Mesothelial cell of epicardium (in vitro differentiated cells): Measurements from ENCODE around the gene CAMKMT. TPM values are rescaled to one million over a fixed set of nuclear protein-coding genes. Genes with fewer than 3 reads are reported as not detected.

Experiments used
- DNase-seq, 2 experiments: peaks; one replicate each; pipeline ENCODE4 v3.0.0; 2021; ENCODE audit warnings: low spot score in 2 of 2; ENCODE audit not compliant: unreplicated experiment in 2 of 2
- H3K27ac Mint-ChIP-seq: 2 replicates; pipeline ENCODE4 v1.8.0; 2021; ENCODE audit warnings: mixed read lengths
- H3K27me3 Mint-ChIP-seq: 2 replicates; pipeline ENCODE4 v1.8.0; 2021; ENCODE audit warnings: low read depth, mixed read lengths
- H3K36me3 Mint-ChIP-seq: 2 replicates; pipeline ENCODE4 v1.8.0; 2021; ENCODE audit warnings: mixed read lengths
- H3K4me1 Mint-ChIP-seq: 2 replicates; pipeline ENCODE4 v1.8.0; 2021; ENCODE audit warnings: mixed read lengths
- H3K4me3 Mint-ChIP-seq: 2 replicates; pipeline ENCODE4 v1.8.0; 2021; ENCODE audit warnings: mild to moderate bottlenecking, moderate library complexity, mixed read lengths
- H3K9me3 Mint-ChIP-seq: 2 replicates; pipeline ENCODE4 v1.8.0; 2021; ENCODE audit warnings: mixed read lengths
- total RNA-seq: library from RNA; stranded (reverse); gene quantifications from 3 replicates; pipeline ENCODE4 v1.2.1, GENCODE V29; 2021
- TF ChIP-seq, protein P1 (sequence below): fragments of 200-600 bp; sonication (generic); IDR thresholded peaks from one replicate; pipeline ENCODE4 v1.5.0; 2021; ENCODE audit warnings: antibody characterized with exemption; ENCODE audit not compliant: unreplicated experiment

Gene CAMKMT
- total RNA-seq, 1 donor from 2014 or later = 8.3 TPM

- TF ChIP-seq, protein P1, sequence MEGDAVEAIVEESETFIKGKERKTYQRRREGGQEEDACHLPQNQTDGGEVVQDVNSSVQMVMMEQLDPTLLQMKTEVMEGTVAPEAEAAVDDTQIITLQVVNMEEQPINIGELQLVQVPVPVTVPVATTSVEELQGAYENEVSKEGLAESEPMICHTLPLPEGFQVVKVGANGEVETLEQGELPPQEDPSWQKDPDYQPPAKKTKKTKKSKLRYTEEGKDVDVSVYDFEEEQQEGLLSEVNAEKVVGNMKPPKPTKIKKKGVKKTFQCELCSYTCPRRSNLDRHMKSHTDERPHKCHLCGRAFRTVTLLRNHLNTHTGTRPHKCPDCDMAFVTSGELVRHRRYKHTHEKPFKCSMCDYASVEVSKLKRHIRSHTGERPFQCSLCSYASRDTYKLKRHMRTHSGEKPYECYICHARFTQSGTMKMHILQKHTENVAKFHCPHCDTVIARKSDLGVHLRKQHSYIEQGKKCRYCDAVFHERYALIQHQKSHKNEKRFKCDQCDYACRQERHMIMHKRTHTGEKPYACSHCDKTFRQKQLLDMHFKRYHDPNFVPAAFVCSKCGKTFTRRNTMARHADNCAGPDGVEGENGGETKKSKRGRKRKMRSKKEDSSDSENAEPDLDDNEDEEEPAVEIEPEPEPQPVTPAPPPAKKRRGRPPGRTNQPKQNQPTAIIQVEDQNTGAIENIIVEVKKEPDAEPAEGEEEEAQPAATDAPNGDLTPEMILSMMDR = no peak
- Mint-ChIP-seq H3K4me3 (no peak overlapping the region), H3K36me3 (no peaks in the 10 kb centered on the region), H3K27me3 (peaks cover 20% of the 10 kb centered on the region), H3K4me1 (peaks cover 12% of the 10 kb centered on the region), H3K27ac (no peak overlapping the region), H3K9me3 (no peaks in the 10 kb centered on the region)
- DNase-seq = no peak
These were observed 314.6 kb downstream of the CAMKMT start for GRCh38 chr2:44676379-44676778.

DNA sequence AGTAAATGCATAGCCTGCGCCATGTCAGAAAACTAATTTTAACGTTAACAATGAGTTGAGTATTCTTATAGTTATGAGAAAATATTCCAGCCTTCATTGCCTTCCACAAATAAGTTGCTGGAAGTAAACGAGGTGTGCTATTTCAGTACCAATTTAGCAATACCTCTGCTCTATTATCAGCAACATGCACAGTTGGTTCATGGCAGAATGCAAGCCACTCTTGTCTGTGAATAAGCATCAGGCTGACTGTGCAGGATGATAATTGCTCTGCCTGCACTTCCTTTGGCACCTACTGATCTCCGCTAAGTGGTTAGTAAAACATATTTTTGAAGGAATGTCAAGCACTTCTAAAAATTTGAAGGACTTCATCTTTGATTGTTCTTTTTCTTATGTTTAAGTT lies 317.8 kb downstream of the CAMKMT start:
- no peak overlapping the region for H3K4me3 Mint-ChIP-seq
- H3K9me3 Mint-ChIP-seq = no peaks in the 10 kb centered on the region
- peaks cover 17% of the 10 kb centered on the region for H3K27me3 Mint-ChIP-seq
- H3K36me3 Mint-ChIP-seq = no peaks in the 10 kb centered on the region
- H3K4me1 Mint-ChIP-seq = peaks cover 29% of the 10 kb centered on the region
- DNase-seq = no peak
- no peak overlapping the region for H3K27ac Mint-ChIP-seq
- TF ChIP-seq, protein P1 = no peak

DNA sequence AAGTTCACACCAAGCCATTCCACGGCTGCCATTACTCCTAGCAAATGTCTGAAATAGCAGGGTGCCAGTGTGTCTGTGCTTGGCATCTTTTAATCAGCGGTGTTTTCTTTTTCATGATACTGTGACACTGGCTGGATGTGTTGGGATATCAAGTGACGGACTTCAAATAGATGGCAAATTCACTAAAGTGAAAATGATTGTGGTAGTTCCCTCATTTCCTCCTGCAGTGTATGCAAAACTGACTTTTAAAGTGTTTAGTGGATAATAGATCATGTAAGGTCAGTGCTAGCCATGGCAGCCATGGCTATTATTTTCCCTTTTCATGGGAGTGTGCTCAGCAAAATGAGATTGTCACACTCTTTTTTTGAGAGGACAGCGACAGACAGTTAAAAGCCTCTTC lies 318.2 kb downstream of the CAMKMT start:
- Mint-ChIP-seq H3K9me3 (no peaks in the 10 kb centered on the region), H3K27me3 (peaks cover 17% of the 10 kb centered on the region), H3K4me3 (no peak overlapping the region), H3K36me3 (no peaks in the 10 kb centered on the region), H3K4me1 (peaks cover 29% of the 10 kb centered on the region), H3K27ac (no peak overlapping the region)
- no peak for DNase-seq
- TF ChIP-seq, protein P1 = no peak

GRCh38 chr2:44680424-44680971 lies 318.8 kb downstream of the CAMKMT start:
- Mint-ChIP-seq H3K4me3 (no peak overlapping the region), H3K4me1 (peaks cover 29% of the 10 kb centered on the region), H3K27ac (peak overlapping the region; percentile 43), H3K9me3 (no peaks in the 10 kb centered on the region), H3K27me3 (peaks cover 17% of the 10 kb centered on the region), H3K36me3 (no peaks in the 10 kb centered on the region)
- TF ChIP-seq, protein P1 = no peak
- no peak for DNase-seq

GRCh38 chr2:44680983-44681531 lies 319.3 kb downstream of the CAMKMT start:
- Mint-ChIP-seq H3K36me3 (no peaks in the 10 kb centered on the region), H3K27ac (no peak overlapping the region), H3K4me3 (peak overlapping the region; percentile 15)

More at GRCh38 chr2:44680983-44681531, 319.3 kb downstream of the CAMKMT start:
- no peaks in the 10 kb centered on the region for H3K9me3 Mint-ChIP-seq
- peaks cover 29% of the 10 kb centered on the region for H3K4me1 Mint-ChIP-seq
- TF ChIP-seq, protein P1 = no peak
- DNase-seq = no peak
- H3K27me3 Mint-ChIP-seq = peaks cover 17% of the 10 kb centered on the region
